Activated naive CD4-positive, alpha-beta T cell treated with Interleukin-2 at 50 U/mL for 16 hours (primary cell): ENCODE measurements around the gene STARD8.
"Not testable (repeated sequence)": the region's sequence is repeated elsewhere in the genome, so short reads cannot be mapped to it uniquely, and the experiment has no call there.

Experiments used
- DNase-seq: peaks from one replicate; pipeline ENCODE4 v3.0.0-alpha.2; 2020

Gene STARD8, protein sequence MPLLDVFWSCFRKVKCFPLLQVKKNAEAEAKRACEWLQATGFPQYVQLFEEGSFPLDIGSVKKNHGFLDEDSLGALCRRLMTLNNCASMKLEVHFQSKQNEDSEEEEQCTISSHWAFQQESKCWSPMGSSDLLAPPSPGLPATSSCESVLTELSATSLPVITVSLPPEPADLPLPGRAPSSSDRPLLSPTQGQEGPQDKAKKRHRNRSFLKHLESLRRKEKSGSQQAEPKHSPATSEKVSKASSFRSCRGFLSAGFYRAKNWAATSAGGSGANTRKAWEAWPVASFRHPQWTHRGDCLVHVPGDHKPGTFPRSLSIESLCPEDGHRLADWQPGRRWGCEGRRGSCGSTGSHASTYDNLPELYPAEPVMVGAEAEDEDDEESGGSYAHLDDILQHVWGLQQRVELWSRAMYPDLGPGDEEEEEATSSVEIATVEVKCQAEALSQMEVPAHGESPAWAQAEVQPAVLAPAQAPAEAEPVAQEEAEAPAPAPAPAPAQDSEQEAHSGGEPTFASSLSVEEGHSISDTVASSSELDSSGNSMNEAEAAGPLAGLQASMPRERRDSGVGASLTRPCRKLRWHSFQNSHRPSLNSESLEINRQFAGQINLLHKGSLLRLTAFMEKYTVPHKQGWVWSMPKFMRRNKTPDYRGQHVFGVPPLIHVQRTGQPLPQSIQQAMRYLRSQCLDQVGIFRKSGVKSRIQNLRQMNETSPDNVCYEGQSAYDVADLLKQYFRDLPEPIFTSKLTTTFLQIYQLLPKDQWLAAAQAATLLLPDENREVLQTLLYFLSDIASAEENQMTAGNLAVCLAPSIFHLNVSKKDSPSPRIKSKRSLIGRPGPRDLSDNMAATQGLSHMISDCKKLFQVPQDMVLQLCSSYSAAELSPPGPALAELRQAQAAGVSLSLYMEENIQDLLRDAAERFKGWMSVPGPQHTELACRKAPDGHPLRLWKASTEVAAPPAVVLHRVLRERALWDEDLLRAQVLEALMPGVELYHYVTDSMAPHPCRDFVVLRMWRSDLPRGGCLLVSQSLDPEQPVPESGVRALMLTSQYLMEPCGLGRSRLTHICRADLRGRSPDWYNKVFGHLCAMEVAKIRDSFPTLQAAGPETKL

DNA sequence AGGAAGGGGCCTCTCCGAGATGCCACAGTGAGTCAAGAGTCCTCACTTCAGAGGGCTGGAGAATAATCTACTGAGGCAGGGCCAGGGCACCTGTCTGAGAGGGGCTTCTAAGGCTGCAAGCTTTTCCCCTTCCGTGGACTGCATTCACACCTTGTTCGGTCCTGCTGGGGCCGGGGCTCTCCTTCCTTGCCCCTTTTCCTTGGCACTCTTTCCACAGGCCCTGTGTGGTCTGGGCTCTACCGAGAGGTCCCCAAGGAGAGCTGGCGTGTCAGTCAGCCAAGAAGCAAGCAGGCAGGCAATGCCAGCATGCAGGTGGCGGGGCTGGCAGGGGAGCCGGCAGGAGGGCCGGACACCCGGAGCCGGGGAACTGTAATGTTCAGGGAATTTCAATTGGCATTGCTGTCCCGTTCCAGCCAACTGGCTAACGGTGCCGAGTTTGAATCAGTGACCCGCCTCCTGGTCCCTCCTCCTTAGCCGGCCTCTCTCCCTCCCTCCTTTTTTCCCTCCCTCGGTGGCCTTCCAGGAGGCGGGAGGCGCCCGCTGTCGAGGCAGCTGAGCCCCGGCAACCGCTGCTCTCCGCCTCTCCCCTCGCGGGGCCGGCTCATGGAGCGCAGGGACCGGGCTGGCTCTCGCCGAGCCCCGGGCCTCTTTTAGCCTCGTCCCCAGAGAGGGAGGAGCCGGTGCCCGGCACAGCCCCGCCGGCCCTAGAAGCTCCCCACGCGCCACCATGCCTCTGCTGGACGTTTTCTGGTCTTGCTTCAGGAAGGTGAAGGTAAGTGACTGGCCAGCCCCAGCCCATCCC lies at the start of gene STARD8:
Gene STARD8, plus strand, starts transcription at position 511 of the 802 bp plus-strand sequence. Its CDS starts 217 bp downstream, at position 728.
- no peak for DNase-seq

DNA sequence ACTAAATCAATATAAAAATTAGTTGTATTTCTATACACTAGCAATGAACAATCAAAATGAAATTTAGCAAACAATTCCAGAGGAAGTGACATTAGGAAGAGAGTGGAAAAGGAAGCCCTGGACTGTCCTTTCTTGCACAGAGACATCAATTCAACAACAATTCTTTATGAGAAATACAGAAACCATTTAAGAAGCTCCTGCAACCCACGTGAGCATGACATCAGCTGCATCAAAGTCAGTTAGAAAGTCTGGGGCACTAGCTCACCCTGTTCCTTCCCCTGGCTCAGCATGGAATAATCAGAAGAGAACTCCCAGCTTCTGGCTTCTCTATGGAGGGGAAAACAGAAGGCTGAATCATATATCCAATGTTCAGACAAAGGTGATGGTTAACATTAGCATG lies 48.6 kb upstream of the STARD8 start:
- no peak for DNase-seq

DNA sequence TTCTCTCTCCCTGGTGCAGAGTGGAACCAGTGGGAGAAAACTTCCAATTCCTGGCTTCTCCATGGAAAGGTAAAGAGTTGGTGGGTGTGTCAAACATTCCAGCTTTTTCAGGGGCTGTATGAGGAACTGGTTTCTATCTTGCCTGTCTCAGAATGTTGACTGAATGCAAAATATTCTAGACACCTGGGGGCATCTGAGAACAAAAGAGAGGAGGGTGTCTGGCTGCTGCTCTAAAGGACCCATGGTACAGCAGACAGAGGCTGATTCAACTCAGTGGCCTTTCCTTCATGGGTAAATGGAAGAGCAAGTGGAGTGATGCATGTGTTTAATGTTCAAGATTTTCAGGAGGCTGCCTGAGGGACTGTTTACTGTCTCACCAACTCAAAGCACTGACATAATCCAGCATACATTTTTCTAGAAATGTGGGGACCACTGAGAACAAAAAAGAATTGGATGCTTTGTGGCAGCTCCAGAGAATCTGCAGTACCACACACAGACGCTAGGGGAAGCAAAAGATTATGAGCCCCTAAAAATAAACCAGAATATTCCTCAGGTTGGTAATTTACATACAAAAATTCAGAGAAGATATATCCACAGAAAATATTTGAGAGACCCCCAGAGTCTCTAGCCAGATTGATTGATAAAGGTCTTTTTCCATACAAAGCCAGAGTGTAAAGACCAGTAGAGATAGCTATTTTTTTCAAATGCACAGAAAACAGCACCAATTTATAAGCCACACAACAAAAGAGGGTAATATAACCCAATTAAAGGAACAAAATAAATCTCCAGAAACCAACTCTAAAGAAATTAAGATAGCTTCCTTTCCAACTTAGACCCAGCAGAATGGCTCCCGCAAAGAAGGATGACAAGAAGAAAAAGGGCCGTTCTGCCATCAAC lies 48.0 kb upstream of the STARD8 start:
- DNase-seq = no peak

DNA sequence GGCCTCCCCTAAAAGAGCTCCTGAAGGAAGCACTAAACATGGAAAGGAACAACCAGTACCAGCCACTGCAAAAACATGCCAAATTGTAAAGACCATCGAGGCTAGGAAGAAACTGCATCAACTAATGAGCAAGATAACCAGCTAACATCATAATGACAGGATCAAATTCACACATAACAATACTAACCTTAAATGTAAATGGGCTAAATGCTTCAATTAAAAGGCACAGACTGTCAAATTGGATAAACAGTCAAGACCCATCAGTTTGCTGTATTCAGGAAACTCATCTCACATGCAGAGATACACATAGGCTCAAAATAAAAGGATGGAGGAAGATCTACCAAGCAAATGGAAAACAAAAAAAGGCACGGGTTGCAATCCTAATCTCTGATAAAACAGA lies 43.2 kb upstream of the STARD8 start:
- DNase-seq = not testable (repeated sequence)

DNA sequence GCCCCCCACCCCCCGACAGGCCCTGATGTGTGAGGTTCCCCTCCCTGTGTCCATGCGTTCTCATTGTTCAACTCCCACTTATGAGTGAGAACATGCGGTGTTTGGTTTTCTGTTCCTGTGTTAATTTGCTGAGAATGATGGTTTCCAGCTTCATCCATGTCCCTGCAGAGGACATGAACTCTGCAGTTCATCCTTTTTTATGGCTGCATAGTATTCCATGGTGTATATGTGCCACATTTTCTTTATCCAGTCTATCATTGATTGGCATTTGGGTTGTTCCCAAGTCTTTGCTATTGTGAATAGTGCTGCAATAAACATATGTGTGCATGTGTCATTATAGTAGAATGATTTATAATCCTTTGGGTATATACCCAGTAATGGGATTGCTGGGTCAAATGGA lies 32.7 kb upstream of the STARD8 start:
- DNase-seq = not testable (repeated sequence)

DNA sequence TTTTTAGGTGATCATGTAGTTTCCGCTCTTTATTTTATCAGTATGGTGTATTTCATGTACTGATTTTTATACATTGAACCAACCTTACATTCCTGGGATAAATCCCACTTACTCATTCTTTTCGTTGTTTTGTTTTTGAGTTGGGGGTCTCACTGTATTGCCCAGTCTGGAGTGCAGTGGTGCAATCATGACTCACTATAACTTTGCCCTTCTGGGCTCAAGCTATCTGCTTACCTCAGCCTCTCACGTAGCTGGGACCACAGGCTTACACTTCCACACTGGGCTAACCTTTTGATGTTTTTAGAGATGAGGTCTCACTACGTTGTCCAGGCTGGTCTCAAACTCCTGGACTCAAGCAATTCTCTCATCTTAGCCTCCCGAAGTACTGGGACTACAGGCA lies 19.5 kb upstream of the STARD8 start:
- DNase-seq = no peak

DNA sequence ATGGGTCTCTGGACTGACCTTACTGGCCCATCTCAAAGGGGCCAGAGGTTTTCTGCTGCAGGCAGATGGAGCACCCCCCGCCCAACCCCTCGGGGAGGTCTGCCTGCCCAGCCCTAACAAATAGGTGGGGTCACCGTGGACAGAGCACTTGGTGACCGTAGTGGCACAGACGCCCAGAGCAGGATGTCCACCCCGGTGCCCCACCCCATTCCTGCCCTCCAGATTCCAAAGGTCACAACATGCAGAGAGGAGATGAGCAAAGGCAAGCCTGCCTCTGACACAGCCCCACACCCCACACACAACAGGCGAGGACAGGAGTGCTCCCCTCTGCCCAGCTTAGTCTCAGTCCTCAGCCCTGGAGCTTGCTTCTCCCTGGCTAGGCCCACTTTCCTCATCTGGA lies 17.5 kb upstream of the STARD8 start:
- not testable (repeated sequence) for DNase-seq

DNA sequence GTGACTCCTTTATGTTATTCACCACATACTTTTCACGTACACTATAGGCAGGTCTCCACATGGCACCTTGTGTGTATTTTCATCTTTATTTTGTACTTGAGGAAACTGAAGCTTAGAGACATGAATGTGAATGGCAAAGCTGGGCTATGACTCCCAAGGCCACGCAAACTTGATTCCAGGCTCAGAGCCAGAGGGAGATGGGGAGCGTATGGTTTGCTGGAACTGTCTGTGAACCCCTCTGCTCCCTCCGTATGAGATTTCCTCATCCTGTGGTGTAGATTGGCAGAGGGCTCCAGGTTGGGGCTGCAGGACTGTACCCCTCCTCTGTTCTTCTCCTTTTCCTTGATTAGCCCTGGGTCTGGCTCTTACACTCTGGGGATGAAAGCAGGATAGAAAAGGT lies 16.1 kb upstream of the STARD8 start:
- DNase-seq = no peak

DNA sequence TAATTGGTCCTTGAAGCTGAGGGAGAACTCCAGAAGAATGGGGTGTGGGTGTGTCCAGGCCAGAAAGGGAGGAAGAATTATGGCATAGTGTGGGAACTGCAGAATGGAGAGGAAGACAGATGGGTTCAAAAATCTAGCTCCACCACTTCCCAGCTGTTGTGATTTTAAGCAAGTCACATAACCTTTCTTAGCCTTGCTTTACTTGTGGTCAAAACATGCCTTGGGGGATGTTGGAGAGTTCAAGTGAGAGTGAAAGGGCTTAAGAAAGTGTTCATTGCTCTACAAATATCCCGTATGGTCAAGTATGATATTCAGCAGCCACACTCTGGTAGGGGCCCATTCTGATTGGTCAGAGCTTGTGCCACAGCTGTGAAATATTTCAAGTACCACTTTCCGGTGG lies 15.0 kb upstream of the STARD8 start:
- no peak for DNase-seq

DNA sequence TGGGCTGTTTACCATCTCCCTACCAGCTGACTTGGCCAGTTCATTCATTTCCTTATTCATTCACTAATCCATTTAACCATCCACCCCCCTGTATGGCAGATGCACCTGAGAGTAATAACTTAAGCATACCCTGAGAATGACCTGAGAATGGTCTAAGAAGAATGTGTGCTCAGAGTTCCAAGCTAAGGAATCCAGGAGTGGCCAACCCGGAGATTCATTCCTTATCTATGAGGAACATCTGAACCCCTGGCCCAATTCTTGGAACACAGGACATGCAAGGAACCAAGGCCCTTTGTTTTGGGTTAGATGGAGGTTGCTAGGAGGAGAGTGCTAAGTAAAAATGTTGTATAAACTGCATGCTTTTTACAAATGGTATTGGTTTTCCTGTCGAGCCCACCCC lies 13.5 kb upstream of the STARD8 start:
- DNase-seq = no peak

DNA sequence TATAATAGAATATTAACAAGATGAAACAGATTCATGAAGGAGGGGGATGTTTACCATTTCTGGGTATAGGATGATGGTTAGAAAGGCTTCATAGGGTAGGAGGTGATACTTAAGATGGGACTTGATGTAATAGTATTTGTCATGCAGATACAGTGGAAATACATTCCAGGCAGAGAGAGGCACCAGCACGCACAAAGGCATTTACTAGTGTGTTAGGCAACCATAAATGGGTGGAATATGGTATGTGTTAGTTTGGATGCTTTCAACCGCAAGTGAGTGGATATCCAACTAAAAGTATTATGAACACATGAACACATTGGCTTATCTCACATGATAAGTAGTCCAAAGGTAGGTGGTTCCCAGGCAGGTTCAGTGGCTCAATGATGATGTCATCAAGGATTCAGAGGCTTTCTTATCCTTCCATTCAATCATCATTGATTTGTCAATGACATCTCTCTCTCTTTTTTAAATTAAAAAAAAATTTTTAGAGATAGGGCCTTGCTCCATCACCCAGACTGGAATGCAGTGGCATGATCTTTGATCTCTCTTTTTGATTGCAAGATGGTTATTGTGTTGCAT lies 12.7 kb upstream of the STARD8 start:
- DNase-seq = no peak

DNA sequence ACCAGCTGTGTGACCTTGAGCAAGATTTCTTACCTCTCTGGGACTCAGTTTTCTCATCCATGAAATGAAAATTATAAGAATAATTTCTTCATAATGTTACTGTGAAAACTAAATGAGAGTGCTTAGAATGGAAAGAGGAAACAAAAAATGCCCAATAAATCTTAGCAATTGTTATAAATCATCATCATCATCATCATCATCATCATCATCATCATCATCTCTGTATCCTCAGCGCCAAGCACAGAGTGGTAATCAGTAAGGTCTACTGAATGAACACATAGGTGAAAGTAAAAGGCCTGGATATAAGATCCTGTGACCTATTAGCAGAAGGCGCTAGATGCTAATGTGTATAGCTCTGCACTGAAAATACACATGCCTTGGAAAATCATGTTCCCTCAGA lies 6.8 kb upstream of the STARD8 start:
- no peak for DNase-seq

DNA sequence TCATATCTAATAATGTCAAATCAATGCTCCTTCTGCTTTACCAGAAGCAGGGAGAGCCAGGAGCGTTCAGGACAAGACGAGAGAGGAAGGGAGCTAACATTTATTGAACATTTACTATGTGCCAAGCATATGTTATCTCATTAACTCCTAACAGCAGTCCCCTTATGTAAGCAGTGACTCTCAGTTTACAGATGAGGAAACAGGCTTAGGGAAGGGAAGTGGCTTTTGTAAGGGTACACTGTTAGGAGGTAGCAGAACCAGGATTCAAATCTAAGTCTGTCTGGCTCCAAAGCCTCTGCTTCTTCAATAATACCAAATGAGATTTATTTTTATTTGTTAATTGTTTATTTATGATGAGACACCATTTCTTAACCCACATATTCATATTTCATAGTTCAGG lies 2.6 kb upstream of the STARD8 start:
- no peak for DNase-seq

DNA sequence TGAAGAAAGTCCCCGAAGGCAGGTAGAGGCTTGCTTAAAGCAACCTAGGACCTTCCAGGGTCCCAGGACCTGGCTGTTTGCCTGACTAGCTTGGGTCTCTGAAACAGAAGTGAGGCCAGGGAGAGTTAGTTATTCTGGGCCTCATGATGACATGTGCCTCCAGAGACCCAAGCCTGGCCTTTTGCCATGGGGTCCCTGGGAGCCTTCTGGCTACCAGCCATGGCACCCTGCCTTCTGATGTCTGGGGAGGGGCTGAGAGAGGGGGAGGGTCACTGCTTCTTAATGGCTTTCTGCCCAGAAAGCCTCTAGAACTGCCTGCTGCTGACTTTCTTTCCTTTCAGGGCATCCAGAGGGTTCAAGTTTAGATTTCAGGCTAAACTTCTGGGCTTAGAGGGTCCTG lies 1.0 kb upstream of the STARD8 start:
- DNase-seq = no peak

DNA sequence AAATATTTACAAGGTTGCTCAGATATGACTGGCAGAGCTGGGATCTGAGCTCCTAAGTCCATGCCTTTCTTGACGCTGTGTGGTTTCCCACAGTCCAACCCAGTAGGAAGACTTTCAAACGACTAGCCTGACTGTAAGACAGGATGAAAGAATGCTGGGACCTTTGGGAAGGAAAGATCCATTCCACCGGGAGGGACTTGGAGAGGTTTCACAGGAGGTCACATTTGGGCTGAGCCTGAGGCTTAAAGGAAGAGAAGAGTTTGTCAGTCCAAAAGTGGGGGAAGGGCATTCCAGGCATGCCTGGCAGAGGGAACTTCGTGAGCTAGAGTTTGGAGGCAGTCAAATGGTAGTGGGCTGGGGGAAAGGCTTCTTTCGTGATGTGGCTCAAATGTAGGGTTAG lies 1.5 kb downstream of the STARD8 start:
- DNase-seq = no peak

DNA sequence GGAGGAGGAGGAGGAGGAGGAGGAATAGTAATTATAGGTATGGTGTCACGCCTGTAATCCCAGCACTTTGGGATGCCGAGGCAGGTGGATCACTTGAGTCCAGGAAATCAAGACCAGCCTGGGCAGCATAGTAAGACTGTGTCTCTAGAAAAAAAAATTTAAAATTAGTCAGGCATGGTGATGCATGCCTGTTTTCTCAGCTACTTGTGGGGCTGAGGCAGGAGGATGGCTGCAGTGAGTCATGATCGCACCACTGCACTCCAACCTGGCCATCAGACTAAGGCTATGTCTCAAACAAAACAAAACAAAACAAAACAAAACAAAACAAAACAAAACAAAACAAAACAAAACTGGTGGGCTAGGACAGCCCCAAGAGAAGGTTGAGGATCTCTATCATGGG lies 3.0 kb downstream of the STARD8 start:
- no peak for DNase-seq

DNA sequence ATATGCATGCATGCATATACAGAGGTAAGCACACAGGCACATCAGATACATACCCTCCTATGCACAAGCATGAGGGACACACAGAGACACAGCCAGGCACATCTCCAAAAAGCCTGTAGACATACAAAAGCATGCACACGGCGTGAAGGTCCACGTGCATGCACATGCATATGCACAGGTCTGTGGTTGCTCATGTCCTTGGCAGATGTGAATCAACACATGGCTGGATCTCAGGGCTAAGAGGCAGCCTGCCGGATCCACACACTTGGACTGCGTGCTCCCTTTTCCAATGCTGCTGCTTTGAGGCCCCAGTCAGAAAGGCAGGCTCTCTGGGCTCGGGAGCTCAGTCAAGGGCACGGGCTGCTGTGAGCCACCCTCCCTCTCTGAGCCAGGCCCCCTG lies 3.6 kb downstream of the STARD8 start:
- no peak for DNase-seq

DNA sequence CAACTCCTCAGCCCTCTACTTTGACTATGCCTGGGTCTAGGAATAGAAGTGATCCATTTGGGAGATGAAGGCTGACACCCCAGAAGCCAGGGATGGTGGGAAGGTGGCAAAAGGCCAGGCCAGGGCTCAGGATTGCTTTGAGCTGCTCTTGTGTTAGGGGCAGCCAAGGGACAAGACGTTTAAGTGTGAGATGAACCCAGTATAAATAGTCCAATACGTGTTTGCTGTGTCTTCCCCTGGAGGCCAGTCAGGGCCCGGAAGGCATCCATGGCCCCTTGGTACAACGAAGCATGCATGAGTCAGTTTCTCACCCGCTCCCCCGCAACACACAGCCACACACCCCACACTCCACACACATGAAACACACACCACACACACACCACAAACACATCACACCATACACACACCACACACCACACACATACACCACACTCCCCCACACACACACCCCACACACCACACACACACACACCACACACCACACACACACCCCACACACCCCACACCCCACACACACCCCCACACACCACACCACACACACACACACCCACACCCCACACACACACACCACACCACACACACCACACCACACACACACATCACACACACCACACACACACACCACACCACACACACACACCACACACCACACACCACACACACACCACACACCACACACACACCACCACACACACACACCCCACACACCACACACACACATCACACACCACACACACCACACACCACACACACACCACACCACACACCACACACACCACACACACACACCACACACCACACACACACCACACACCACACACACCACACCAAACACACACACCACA lies 5.1 kb downstream of the STARD8 start:
- no peak for DNase-seq

DNA sequence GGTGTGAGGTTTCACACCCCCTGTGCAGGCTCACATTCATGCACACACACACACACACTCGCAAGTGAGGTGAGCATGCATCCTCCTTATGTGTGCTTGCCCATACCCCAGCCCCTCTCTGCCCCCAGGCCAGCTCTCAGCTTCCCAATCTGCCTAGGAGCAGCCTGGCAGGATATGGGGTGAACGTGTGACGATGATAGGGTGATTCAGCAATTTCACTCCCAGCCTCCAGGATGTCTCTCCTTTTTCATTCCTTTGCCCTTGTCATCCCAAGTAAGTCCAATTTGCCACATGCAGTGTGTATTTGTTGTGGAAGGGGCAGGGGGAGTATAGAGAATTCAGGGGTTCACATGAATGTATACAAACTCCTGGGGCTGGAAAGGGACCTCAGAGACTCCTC lies 7.2 kb downstream of the STARD8 start:
- no peak for DNase-seq

DNA sequence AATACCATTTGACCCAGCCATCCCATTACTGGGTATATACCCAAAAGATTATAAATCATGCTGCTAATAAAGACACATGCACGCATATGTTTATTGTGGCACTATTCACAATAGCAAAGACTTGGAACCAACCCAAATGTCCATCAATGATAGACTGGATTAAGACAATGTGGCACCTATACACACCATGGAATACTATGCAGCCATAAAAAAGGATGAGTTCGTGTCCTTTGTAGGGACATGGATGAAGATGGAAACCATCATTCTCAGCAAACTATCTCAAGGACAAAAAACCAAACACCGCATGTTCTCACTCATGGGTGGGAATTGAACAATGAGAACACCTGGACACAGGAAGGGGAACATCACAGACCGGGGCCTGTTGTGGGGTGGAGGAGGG lies 9.0 kb downstream of the STARD8 start:
- not testable (repeated sequence) for DNase-seq
